ENCODE data around the gene MIF4GD.
A peak's percentile ranks its signal among the peaks of the same experiment; 100 is the strongest.

The MIF4GD gene, protein sequence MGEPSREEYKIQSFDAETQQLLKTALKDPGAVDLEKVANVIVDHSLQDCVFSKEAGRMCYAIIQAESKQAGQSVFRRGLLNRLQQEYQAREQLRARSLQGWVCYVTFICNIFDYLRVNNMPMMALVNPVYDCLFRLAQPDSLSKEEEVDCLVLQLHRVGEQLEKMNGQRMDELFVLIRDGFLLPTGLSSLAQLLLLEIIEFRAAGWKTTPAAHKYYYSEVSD

DNA sequence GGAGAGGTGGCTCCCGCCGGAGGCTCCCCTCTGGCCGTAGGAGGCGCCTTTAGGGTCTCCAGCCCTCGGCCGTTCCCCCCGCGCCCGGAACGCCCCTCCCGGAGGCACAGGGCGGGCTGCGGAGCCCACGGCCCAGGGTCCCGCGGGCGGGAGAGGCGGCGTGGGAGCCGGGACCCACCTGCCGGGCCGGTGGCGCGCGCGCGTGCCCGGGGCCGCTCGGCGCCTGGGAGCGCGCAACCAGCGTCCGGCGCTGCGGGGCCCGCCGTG is at the start of gene MIF4GD:
MIF4GD (minus strand) TSS at position 266 of the 267 bp plus-strand sequence. CDS start 1,036 bp downstream, outside the sequence.
- peak within 1 kb of the TSS; percentile 97 for H3K9ac ChIP-seq (ENCODE audit: low read length)
- peak within 1 kb of the TSS; percentile 48 for H3K27ac ChIP-seq (ENCODE audit: low read length)
- H4K20me1 ChIP-seq (ENCODE audit: insufficient read depth, low read length): no peaks in the 10 kb centered on the region
- TF ChIP-seq EZH2 (optimal IDR thresholded peaks at IDR 0.05; ENCODE audit: low read depth, low read length) (no peak), EZH2phosphoT487 (IDR thresholded peaks at IDR 0.05; ENCODE audit: low read length) (no peak)
- TF ChIP-seq, protein P1, sequence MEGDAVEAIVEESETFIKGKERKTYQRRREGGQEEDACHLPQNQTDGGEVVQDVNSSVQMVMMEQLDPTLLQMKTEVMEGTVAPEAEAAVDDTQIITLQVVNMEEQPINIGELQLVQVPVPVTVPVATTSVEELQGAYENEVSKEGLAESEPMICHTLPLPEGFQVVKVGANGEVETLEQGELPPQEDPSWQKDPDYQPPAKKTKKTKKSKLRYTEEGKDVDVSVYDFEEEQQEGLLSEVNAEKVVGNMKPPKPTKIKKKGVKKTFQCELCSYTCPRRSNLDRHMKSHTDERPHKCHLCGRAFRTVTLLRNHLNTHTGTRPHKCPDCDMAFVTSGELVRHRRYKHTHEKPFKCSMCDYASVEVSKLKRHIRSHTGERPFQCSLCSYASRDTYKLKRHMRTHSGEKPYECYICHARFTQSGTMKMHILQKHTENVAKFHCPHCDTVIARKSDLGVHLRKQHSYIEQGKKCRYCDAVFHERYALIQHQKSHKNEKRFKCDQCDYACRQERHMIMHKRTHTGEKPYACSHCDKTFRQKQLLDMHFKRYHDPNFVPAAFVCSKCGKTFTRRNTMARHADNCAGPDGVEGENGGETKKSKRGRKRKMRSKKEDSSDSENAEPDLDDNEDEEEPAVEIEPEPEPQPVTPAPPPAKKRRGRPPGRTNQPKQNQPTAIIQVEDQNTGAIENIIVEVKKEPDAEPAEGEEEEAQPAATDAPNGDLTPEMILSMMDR (IDR thresholded peaks at IDR 0.05; ENCODE audit: low read length): no peak
- no peaks in the 10 kb centered on the region for H3K36me3 ChIP-seq (replicated peaks; ENCODE audit: insufficient read depth, low read length)
- peak within 1 kb of the TSS; percentile 99 for H2AFZ ChIP-seq (ENCODE audit: low read length)
- H3K4me2 ChIP-seq (ENCODE audit: low read depth, low read length): peak within 1 kb of the TSS; percentile 99
- H3K4me3 ChIP-seq (ENCODE audit: low read length): peak within 1 kb of the TSS; percentile 99
- peaks cover 11% of the 10 kb centered on the region; the same call in 1 of the 2 replicates for H3K79me2 ChIP-seq (ENCODE audit: low read length)
- no peaks in the 10 kb centered on the region for H3K9me2 ChIP-seq (replicated peaks; ENCODE audit: insufficient read depth, low read length)
- no peaks in the 10 kb centered on the region for H3K27me3 ChIP-seq (replicated peaks; ENCODE audit: insufficient read depth, low read length)
- peaks cover 12% of the 10 kb centered on the region for H3K4me1 ChIP-seq (ENCODE audit: low read length)
- H3F3A ChIP-seq (ENCODE audit: insufficient read depth, low read length): peaks cover 43% of the 10 kb centered on the region
- H3K9me3 ChIP-seq (replicated peaks; ENCODE audit: insufficient read depth, low read length): no peaks in the 10 kb centered on the region
- DNase-seq: no peak

DNA sequence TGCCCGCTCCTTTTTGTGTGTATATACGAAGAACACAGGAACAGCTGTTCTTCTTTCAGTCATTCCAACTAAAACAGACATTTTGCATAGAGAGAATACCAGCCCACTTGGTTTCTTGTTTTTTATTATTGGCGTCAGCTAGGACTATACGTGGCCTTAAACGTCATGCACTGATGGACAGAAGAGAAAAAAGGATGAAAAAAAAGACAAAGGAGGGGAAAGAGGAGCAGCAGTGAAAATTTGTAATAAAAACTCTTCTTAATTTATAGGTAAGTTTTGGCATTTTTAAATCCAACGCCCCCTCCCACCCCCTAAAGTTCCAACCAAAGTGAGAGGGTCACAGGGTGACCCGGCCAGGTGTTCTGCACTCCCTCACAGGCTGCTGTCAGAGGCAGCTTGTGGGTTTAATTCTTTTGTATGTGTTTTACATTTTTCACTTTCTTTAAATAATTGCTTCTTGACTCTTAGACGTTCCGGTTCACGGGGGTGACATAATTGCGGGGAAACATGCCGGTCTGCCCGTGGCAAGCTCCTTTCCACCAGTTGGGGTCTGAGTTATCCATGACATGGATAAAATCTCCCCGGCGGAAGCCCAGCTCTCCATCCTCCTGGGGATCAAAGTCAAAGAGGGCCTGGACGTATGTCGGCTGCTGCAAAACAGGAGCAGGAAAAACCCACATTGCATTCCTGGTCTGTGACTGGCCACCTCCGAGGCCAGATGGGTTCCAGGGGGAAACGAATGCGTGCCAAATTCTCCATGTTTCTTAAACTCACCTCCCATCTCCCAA is 49.1 kb upstream of the MIF4GD start:
- peaks cover 9% of the 10 kb centered on the region; the same call in 1 of the 2 replicates for H3K36me3 ChIP-seq (replicated peaks; ENCODE audit: insufficient read depth, low read length)
- H3K27me3 ChIP-seq (replicated peaks; ENCODE audit: insufficient read depth, low read length): no peaks in the 10 kb centered on the region
- no peak overlapping the region for H2AFZ ChIP-seq (ENCODE audit: low read length)
- H3K4me3 ChIP-seq (ENCODE audit: low read length): no peak overlapping the region
- H3F3A ChIP-seq (ENCODE audit: insufficient read depth, low read length): peaks cover 12% of the 10 kb centered on the region
- H3K27ac ChIP-seq (ENCODE audit: low read length): no peak overlapping the region
- H3K9me3 ChIP-seq (replicated peaks; ENCODE audit: insufficient read depth, low read length): no peaks in the 10 kb centered on the region
- H4K20me1 ChIP-seq (ENCODE audit: insufficient read depth, low read length): 0 out of 2 replicates have a peak, but pooled peaks cover 2% of the 10 kb centered on the region
- TF ChIP-seq, protein P1 (IDR thresholded peaks at IDR 0.05; ENCODE audit: low read length): no peak
- TF ChIP-seq EZH2phosphoT487 (IDR thresholded peaks at IDR 0.05; ENCODE audit: low read length) (no peak), EZH2 (optimal IDR thresholded peaks at IDR 0.05; ENCODE audit: low read depth, low read length) (no peak)
- H3K4me1 ChIP-seq (ENCODE audit: low read length): peaks cover 8% of the 10 kb centered on the region; the same call in 1 of the 2 replicates
- H3K4me2 ChIP-seq (ENCODE audit: low read depth, low read length): no peak overlapping the region
- no peaks in the 10 kb centered on the region for H3K9me2 ChIP-seq (replicated peaks; ENCODE audit: insufficient read depth, low read length)
- DNase-seq: no peak
- no peak overlapping the region for H3K9ac ChIP-seq (ENCODE audit: low read length)
- peaks cover 11% of the 10 kb centered on the region for H3K79me2 ChIP-seq (ENCODE audit: low read length)

DNA sequence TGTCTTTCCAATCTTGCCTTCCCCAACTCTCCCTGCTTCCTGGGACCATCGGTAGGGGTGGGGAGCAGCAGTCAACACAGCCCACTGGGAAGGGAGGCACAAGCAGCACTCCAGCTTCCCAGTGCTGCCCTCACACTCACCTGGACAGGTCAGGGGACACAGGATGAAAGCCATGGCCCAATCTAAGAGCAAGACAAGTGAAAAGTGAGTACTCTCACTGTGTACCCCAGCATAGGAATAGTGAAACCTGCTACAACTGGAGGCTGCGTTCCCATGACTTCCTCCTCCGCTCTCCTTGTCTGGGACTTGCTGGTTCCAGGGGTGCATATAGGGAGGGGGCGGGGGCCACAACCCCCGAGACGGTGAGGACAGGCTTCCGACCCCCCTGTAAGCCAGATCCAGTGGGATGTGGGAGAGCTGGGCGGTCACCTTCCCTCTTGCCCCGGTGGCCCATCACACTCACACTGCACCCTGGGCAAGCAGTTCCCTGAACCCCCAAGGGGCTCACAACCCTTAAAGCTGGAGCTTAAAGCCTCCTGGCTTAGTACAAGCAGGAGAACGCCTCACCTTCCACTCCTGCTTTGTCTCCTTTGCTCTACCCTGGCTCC is 47.7 kb upstream of the MIF4GD start:
- H3K4me1 ChIP-seq (ENCODE audit: low read length): peaks cover 4% of the 10 kb centered on the region; the same call in 1 of the 2 replicates
- H3F3A ChIP-seq (ENCODE audit: insufficient read depth, low read length): peaks cover 7% of the 10 kb centered on the region
- H3K27ac ChIP-seq (ENCODE audit: low read length): no peak overlapping the region
- H3K4me3 ChIP-seq (ENCODE audit: low read length): no peak overlapping the region
- no peak overlapping the region for H3K9ac ChIP-seq (ENCODE audit: low read length)
- no peak for DNase-seq
- TF ChIP-seq, protein P1 (IDR thresholded peaks at IDR 0.05; ENCODE audit: low read length): no peak
- TF ChIP-seq EZH2phosphoT487 (IDR thresholded peaks at IDR 0.05; ENCODE audit: low read length) (no peak), EZH2 (optimal IDR thresholded peaks at IDR 0.05; ENCODE audit: low read depth, low read length) (no peak)
- H3K79me2 ChIP-seq (ENCODE audit: low read length): peaks cover 11% of the 10 kb centered on the region
- H4K20me1 ChIP-seq (ENCODE audit: insufficient read depth, low read length): 0 out of 2 replicates have a peak, but pooled peaks cover 2% of the 10 kb centered on the region
- no peak overlapping the region for H3K4me2 ChIP-seq (ENCODE audit: low read depth, low read length)
- no peak overlapping the region for H2AFZ ChIP-seq (ENCODE audit: low read length)
- peaks cover 9% of the 10 kb centered on the region; the same call in 1 of the 2 replicates for H3K36me3 ChIP-seq (replicated peaks; ENCODE audit: insufficient read depth, low read length)
- no peaks in the 10 kb centered on the region for H3K27me3 ChIP-seq (replicated peaks; ENCODE audit: insufficient read depth, low read length)
- no peaks in the 10 kb centered on the region for H3K9me3 ChIP-seq (replicated peaks; ENCODE audit: insufficient read depth, low read length)
- H3K9me2 ChIP-seq (replicated peaks; ENCODE audit: insufficient read depth, low read length): no peaks in the 10 kb centered on the region

Measured in MM.1S (cell line).